Measurements from ENCODE around the gene OLFML3.
"Not testable (repeated sequence)": the region's sequence is repeated elsewhere in the genome, so short reads cannot be mapped to it uniquely, and the experiment has no call there.

Gene OLFML3

GRCh38 chr1:113978863-113979702 is at the start of gene OLFML3:
TSS of gene OLFML3 (plus strand) at chr1:113979474. CDS start at chr1:113979517, 43 bp downstream.
- peak; percentile 99 for DNase-seq

GRCh38 chr1:113929750-113930498 is 49.4 kb upstream of the OLFML3 start:
- peak; percentile 11 for DNase-seq

GRCh38 chr1:113930499-113931161 is 48.6 kb upstream of the OLFML3 start:
- peak; percentile 27 for DNase-seq

- no peak for DNase-seq
These were observed 47.8 kb upstream of the OLFML3 start for GRCh38 chr1:113931451-113931851.

- no peak for DNase-seq
These were observed 45.3 kb upstream of the OLFML3 start for GRCh38 chr1:113934006-113934405.

- DNase-seq = no peak
These were observed 44.7 kb upstream of the OLFML3 start for GRCh38 chr1:113934511-113935055.

GRCh38 chr1:113935176-113935575 is 44.1 kb upstream of the OLFML3 start:
- DNase-seq = no peak

- no peak for DNase-seq
These were observed 43.3 kb upstream of the OLFML3 start for GRCh38 chr1:113935970-113936369.

GRCh38 chr1:113937146-113937545 is 42.1 kb upstream of the OLFML3 start:
- no peak for DNase-seq

- DNase-seq = no peak
These were observed 41.1 kb upstream of the OLFML3 start for GRCh38 chr1:113938192-113938591.

GRCh38 chr1:113940365-113941244 is 38.7 kb upstream of the OLFML3 start:
- DNase-seq = no peak

GRCh38 chr1:113941245-113941559 is 38.1 kb upstream of the OLFML3 start:
- DNase-seq = no peak

- no peak for DNase-seq
These were observed 36.7 kb upstream of the OLFML3 start for GRCh38 chr1:113942527-113942926.

- DNase-seq = no peak
These were observed 36.1 kb upstream of the OLFML3 start for GRCh38 chr1:113943028-113943811.

- DNase-seq = no peak
These were observed 33.9 kb upstream of the OLFML3 start for GRCh38 chr1:113945329-113945728.

- no peak for DNase-seq
These were observed 33.2 kb upstream of the OLFML3 start for GRCh38 chr1:113946112-113946511.

GRCh38 chr1:113946678-113947387 is 32.4 kb upstream of the OLFML3 start:
- DNase-seq = no peak

- no peak for DNase-seq
These were observed 31.7 kb upstream of the OLFML3 start for GRCh38 chr1:113947388-113948107.

- DNase-seq = not testable (repeated sequence)
These were observed 31.1 kb upstream of the OLFML3 start for GRCh38 chr1:113948151-113948550.

GRCh38 chr1:113949007-113949406 is 30.3 kb upstream of the OLFML3 start:
- DNase-seq = peak; percentile 15

Data from fibroblast of upper back skin (primary cell).